Measurements from ENCODE around the gene SLC38A11.
"Not testable (repeated sequence)": the region's sequence is repeated elsewhere in the genome, so short reads cannot be mapped to it uniquely, and the experiment has no call there.

Gene SLC38A11

DNA sequence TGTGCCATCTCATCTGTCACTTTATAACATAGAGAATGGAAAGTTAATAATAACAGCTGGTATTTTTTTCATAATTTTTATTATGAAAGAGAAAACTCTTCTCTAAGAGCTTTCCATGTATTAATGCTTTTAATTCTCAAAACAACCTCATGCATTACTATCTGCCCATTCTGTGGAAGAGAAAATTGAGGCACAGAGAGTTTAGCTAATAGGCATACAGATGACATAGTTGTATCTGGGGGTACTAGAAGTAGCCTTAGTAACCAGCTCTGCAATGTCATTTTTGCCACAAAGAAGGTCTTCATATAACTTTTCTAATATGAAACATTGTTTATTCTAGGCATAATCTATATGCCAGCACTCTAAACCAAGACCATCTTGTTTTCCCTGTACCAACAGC lies 77.4 kb downstream of the SLC38A11 start:
- DNase-seq (ENCODE audit: low read depth), result no peak

DNA sequence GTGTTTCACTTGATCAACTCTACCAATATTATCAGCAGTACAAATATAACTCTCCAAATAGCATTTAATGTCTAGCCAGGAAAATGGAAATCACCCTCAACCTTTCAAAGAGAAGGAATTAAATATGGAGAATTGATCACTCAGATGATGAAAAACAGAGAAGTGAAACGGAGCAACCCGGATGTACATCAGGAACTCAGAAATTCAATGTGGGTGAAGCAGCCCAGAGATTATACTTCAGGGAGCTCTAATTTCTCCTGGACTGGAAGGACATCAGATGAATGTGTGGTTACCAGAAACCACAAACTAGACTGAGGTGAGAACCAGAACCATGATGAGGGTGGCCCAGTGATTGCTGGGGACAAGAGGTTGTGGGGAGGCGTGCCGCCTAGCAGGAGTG lies 78.2 kb downstream of the SLC38A11 start:
- DNase-seq (ENCODE audit: low read depth), result no peak

DNA sequence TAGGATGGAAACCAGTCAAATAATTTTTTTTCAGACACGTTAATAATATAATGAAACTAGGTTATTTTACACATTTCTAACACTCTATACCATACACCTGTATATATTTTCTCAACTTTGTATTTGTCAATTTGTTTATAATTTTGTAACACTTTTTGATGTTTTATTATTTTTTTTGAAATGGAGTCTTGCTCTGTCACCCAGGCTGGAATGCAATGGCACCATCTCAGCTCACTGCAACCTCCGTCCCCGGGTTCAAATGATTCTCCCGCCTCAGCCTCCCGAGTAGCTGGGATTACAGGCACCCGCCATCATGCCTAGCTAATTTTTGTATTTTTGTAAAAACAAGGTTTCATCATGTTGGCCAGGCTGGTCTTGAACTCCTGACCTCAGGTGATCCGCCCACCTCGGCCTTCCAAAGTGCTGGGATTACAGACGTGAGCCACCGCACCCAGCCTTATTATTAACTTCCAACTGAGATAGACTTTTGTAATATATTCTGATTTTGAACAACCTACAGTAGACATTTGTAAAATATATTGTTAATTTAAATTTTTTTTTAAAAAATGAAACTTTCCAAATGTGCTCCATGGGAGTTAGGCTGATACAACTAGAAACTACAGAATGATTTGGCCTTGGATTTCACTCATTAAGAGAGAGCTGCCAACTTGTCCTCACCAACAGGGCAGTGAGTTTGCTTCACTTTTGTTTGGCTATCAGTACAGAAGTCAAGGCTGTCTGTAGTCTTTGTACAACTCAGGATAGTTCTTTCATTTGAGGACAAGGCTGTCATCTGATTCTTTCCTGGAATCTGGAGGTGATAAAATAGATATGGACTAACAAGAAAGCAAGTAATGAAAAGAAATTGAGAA lies 79.8 kb downstream of the SLC38A11 start:
- DNase-seq (ENCODE audit: low read depth), result no peak

DNA sequence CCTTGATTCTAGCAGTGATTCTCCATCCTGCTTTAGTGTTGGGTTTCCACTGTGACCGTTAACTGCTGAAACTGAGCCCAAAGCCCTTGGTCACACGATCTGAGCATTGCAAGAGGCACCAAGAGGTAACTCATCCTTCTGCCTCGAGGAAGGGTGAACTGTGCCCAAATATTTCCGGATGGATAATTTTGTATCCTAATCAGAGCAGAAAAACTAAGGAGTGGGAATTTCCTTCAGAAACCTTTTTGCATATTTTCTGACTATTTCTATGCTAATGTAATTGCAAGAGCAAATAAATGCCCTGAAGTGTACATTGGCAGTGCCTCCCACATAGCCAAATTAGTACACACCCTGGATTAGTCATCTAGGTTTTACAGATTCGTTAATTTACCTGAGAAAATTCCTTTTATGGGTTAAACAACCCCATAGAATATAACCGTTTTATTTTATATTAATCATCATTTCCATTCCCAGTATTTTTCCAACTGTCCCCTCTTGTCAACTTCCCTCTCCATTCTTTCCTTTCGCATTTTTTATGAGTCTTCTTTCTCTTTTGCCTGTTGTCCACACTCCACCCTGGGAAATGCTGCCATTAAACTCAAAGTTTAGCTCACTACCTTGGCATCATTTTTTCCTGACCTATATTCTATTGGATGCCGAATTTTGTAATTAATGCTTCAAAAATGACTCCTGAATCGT lies 82.0 kb downstream of the SLC38A11 start:
- no peak for DNase-seq (ENCODE audit: low read depth)

DNA sequence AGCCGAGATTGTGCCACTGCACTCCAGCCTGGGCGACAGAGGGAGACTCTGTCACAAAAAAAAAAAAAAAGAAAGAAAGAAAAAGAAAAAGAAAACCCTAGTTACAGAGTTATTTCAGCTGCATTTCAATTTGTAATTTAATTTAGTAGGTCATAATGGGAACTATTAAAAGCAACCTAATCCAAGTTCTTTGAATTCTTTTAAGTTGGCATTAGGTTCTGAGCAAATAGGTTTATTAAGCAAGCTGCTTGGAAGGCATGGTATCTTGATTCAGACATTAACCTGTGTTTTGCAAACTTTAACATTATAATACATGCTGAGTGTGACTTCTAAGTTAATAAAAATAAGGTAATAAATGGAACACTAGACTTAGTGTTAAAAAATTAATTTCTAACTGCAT lies 83.9 kb downstream of the SLC38A11 start:
- no peak for DNase-seq (ENCODE audit: low read depth)

DNA sequence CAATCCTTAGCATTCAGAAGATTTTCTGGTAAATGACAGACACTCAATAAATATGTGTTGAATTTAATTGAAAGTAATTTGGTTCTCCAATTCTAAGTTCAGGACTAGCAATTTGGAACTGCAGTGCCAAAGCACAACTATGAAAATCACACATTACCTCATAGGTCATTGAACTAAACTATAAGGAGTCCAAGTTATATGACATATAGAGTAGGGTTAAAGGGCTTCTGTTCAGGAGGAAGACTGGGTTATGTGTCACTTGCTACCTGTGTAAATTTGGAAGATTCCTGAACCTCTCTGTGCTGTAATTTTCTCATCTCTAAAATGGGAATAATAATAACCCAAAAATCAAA lies 85.9 kb downstream of the SLC38A11 start:
- DNase-seq (ENCODE audit: low read depth), result no peak

DNA sequence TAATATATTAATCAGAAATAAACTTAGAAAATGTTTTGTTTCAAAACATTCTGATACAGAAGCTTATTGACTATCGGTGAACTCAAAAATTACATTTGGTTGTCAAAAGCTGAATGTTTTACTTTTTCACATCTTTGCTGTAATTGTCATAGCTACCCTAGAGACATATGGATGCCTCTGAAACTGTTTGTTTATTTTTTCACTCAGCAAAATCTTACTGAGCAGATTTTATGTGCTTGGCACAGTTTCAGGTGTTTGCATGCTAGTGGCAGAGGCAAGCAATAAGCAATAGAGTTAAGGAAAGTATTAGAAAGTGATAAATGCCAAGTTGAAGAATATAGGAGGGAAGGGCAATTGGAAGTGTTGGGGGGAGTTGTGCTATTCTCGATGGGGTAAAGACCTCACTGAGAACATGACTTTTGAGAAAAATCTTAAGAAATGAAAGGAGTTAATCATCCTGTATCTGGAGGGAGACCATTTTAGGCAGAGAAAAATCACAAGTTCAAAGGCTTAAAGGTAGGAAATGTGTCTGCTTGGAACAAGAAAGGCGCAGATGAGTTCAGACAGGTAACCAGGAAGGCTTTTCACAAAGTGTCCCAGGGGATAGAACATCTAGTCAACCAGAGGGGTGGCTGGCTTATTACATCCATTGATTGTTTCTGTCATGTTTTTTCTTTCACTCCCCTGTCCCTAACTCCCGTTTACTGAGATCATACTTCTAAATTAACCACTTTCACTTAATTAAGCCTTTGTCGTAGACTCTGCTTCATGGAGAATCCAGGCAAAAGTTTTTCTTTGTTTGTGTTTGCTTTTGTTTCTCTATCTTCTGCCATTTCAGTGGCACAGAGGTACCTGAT lies 86.5 kb downstream of the SLC38A11 start:
- DNase-seq (ENCODE audit: low read depth), result peak; percentile 79

DNA sequence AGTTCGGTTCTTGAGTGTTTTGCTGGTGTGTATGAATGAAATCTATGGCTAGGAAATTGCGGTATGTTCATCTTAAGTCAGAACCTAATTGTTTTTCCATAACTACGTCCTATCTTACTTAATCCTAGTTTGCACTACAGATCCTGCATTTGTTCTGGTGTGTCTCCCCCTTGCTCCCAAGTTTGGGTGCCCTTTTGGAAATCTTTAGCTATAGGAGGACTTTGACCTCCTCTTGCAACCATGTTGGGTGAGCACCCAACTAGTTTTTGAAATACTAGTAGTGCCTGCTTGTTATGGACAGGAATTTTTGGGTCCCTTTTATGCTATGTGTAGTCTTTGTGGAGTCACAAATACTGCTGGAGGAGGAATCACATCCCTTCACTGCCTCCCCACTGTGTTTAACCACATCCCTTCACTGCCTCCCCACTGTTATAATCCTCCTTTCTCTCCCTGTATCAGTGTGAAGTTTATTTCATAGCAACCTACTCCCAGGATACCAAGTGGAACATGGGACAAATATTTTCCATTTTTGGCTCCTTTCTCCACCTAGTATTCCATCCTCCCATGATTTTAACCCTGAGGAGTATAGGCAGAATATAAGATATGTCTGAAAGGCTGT lies 87.4 kb downstream of the SLC38A11 start:
- DNase-seq (ENCODE audit: low read depth), result peak; percentile 34

DNA sequence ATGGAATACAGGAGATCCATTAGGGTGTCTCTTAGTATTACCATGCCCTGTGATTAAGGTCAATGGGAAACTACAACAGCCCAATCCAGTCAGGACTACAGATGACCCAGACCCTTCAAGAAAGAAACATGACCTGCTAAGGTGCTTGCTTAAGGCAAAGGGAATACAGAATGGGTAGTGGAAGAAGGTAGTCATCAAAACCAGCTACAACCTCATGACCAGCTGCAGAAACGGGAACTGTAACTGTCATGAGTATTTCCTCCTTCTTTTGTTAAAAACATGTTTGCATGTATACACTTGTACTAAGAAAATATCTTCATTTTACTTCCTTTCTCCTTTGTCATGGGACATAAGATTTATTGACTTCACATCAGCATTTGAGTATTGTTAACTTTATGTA lies 88.9 kb downstream of the SLC38A11 start:
- not testable (repeated sequence) for DNase-seq (ENCODE audit: low read depth)

DNA sequence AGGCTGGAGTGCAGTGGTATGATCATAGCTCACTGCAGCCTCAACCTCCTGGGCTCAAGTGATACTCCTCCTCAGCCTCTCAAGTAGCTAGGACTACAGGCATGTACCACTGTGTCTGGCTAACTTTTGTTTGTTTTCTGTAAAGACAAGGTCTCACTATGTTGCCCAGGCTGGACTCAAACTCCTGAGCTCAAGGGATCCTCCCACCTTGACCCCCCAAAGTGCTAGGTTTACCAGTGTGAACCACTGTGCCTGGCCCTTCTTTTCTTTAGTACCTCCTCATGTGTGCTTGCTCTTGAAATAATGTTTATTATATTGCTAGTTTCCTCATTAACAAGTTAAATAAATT lies 94.7 kb downstream of the SLC38A11 start:
- no peak for DNase-seq (ENCODE audit: low read depth)

DNA sequence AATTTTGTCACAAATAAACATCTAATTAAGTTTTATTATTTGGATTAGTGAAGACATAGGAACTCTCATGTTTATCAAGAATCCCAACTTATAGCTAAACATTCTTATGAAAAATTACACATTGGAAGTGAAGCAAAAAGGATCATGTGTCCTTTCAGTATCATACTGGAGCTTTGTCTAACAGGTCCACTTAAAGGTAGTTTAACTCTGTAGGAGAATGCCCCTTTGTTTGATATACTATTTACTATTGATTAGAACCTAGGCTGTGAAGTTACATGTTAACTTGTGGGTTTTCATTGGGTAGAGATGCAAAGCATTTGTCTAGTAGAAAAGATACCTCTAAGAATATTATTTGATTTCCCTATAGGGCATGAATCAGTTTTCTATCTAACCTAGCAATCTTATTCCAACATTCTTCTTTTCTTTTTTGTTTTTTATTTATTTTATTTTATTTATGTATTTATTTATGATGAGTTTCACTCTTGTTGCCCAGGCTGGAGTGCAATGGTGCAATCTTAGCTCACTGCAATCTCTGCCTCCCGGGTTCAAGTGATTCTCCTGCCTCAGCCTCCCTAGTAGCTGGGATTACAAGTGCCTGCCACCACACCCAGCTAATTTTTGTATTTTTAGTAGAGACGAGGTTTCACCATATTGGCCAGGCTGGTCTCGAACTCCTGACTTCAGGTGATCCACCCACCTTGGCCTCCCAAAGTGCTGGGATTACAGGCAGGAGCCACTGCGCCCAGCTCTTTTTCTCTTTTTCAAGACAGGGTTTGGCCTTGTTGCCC lies 95.2 kb downstream of the SLC38A11 start:
- not testable (repeated sequence) for DNase-seq (ENCODE audit: low read depth)

DNA sequence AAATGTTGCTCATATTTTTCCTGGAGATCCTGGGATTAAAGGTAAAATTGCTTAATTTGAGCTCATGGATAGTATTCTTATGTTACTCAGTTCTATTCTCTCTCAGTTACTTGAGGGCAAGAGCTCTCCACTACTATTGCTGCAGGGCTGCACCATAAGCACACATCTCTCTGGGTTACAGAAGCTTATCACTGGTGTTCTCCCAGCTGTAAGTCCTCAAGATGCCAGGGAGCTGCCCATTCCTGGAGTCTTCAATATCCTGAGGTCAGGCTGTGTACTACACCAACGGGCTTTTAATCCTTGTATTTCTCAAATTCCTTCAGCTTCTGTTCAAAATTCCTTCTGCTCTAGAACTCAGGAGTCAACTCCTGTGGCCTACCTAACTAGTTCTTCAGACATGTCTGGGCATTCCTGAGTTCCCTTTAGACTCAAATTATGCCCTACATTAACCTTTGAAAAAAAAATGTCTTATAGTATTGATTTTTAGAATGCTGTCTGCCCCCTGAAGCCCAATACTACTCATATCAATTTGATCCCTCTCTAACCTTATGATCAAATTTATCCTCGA lies 96.0 kb downstream of the SLC38A11 start:
- DNase-seq (ENCODE audit: low read depth), result no peak

DNA sequence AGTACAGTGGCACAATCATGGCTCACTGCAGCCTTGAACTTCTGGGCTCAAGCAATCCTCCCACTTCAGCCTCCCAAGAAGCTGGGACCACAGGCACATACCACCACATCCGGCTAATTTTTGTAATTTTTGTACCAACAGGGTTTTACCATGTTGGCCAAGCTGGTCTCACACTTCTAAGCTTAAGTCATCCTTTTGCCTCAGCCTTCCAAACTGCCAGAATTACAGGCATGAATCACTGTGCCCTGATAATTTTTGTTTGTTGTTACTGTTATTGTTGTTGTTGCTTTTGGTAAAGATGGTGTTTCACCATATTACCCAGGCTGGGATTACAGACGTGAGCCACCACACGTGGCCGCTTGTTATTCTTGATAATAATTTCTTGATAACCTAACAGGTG lies 103.2 kb downstream of the SLC38A11 start:
- DNase-seq (ENCODE audit: low read depth), result no peak

DNA sequence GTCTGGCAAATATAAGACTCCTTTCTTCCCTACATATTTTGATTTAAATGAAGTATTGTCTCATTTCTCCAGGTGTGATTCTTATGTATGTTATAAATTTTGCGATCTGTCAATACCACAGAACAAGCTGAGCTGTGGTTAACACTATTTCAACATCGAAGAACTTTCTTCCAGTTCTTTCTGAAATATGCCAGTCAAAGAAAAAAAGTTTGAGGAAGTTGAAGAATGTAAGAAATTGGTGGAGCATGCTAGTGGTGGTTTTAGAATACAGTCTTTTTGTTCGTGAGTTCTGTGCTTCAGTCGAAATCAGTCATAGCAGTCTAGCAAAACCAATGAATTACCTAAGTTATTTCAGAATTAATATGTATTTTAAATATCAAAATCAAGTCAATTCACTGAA lies 105.1 kb downstream of the SLC38A11 start:
- no peak for DNase-seq (ENCODE audit: low read depth)

DNA sequence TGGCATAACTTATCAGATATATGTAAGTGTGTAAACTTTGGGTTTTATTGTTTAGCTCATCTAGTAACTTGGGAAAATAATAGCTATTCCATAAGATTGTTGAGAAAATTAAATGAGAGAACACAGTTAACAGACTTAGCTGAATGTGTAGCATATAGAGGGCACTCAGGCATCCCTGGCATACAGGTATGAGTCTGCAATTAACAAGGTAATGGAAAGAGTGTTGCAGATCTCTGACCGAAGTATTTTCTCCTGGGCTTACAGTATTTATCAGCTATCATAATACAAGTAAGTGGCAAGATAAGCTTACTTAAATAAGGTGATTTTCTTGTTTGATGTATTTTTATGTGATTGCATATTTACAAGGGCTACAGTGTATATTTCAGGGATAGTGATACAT lies 105.8 kb downstream of the SLC38A11 start:
- DNase-seq (ENCODE audit: low read depth), result no peak

DNA sequence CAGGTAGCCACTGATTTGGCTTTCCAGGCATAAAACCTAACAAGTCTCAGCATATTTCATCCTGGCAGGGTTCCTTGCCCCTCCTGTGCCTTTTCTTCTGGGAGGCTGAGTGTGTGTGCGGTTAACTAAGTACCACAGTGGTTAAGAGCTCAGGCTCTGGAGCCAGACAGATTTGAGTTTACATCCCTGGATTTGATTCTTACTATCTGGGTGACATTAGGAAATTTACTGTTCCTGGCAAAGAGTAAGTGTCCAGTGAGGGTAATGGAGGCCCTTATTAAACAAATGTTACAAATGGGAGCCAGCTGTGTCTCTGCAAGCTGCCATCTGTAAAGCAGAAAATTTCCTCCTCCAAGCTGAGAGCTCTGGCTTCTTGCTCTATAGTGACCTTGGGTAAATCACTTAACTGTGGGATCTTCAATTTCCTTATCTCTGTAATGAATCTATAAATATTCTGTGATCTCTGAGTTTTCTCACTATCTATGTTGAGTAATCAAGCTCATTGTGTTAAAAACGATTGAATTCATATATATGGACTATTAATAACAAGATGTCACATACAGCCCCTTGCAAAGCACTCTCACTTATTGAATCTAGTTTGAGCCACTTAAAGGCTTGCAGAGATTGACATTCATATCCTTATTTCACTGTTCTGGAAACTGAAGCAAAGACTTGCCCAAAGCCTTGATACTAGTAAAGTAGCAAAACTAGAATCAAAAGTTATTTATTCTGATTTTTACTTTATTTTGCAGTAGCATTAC lies 107.2 kb downstream of the SLC38A11 start:
- DNase-seq (ENCODE audit: low read depth), result peak; percentile 29

DNA sequence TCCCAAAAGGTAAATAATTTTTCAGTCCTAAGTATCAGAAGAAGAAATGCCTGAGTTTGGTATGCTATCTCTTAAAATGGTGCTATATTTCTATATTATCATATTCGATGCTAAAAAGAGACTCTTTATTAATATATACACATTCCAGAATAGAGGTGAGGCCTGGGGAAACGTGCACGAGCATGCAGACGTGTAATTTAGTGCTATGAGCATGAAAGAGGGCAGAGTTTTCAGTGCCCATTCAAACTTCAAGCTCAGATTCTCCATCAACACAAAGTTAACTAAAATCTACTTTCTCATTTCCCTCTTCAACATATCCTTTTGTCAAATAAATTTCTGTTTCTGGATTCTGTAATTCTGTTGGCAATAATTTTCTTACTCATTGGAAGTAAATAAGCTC lies 108.0 kb downstream of the SLC38A11 start:
- no peak for DNase-seq (ENCODE audit: low read depth)

DNA sequence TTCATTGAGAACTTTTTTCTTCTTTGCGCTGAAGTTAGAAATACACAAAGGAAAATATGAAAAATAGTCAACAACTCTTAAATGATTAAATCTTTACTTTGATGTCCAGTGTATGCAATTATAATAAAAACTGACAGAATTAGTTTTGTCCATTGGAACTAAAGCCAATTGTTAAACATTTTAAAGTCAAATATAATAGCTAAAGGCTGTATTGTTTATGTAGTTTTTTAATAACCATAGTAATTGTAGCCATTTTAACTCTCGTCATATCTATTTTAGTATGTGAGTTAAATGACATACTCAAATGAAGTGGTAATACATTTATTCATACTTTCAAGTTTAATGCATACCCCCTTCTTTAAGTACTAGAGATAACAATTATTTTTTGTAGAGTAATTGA lies 109.0 kb downstream of the SLC38A11 start:
- DNase-seq (ENCODE audit: low read depth), result no peak

Measured in EH (cell line).